NCI-H69 (cell line): Measurements from ENCODE around the gene SUSD5.
"Not testable (repeated sequence)": the region's sequence is repeated elsewhere in the genome, so short reads cannot be mapped to it uniquely, and the experiment has no call there.

Experiments
- DNase-seq: peaks from one replicate; lab custom pipeline; 2025; lab: John Stamatoyannopoulos, UW

Gene SUSD5

DNA sequence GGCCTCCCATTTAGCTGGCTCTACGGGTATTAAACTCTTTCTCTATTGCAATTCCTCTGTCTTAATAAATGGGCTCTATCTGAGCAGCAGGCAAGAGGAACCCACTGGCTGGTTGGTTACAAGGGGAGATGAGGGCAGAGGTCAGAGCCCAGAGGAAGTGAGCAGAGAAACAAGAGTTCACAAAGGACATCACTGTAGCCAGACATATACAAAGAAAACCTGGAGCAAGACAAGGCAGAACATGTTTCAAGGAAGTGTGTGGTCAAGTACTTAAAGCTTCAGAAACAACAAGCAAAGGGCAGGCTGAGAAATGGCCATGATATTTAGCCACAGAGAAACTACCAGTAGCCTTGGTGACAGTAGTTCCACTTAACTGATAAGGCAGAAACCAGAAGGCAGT, 24.3 kb downstream of the SUSD5 start:
- DNase-seq = no peak

DNA sequence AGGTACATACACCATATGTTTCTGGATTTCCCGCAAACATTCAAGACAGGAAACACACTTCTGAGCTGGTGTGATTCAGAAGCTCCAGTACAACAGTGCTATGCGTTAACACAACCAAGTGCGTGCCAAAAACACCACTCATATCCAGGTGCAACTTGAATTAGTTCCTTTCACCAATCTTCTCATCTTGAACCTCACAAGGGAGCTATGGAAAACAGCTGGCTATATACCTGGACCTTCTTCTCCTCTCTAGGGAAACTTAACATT, 31.3 kb downstream of the SUSD5 start:
- no peak for DNase-seq

DNA sequence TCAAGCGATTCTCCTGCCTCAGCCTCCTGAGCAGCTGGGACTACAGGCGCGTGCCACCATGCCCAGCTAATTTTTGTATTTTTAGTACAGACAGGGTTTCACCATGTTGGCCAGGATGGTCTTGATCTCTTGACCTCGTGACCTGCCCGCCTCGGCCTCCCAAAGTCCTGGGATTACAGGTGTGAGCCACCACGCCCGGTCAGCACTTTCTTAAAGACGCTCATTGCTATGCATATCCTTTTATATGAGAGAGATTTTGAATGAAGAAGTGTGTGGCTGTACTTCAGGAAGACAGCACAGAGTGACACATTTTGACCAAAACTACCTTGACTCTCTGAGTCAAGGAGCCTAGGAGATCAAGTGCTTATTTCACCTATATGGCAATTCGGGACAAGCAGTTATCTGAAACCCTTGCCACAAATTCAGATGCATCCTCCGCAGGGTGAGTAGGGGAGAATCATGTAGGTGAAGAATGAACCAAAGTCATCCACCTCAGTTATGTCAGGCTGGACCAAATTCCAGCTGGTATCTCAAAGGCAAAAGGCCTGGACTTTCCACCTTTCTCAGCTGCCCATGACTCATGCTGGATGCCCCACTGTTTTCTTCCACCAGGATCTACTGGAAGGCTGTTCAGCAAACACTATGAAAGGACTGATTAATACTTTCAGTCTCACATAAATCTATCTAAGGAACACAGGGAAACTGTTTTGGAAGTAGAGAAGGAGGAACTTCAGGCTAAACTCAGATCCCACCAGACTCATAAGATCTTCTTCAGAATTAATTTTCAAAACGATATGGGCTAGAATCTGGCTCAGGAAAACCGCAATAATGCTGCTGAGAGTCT, 31.9 kb downstream of the SUSD5 start:
- DNase-seq = no peak

DNA sequence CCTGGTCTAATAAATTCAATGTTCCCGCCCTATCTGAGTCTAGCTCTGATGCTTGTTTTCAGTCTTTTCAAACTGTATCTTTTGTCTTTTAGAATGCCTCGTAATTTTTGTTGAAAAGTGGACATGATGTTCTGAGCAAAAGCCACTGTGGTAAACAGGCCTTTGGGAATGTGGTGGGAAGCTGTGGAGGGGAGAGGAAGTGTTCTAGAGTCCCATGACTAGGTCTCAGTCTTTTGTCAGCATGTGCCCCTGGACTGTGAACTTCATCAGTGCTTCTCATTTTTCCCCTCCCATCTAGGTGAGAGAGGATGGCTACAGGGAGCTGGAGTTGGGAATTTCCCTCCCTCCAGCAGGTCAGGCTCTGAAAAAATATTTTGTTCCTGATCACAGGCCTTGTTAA, 33.7 kb downstream of the SUSD5 start:
- no peak for DNase-seq

DNA sequence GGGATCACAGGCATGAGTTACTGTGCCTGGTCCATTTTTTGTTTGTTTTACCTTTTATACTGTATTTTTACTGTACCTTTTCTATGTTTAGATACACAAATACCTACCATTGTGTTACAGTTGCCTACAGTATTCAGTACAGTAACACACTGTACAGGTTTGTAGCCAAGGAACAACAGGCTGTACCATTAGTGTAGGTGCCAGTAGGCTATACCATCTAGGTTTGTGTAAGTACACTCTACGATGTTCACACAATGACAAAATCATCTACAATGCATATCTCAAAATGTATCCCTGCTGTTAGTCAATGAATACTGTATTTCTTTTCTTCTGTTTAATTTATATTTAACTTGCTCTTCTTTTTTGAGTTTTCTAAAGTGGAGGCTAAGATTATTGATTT, 37.0 kb downstream of the SUSD5 start:
- not testable (repeated sequence) for DNase-seq

DNA sequence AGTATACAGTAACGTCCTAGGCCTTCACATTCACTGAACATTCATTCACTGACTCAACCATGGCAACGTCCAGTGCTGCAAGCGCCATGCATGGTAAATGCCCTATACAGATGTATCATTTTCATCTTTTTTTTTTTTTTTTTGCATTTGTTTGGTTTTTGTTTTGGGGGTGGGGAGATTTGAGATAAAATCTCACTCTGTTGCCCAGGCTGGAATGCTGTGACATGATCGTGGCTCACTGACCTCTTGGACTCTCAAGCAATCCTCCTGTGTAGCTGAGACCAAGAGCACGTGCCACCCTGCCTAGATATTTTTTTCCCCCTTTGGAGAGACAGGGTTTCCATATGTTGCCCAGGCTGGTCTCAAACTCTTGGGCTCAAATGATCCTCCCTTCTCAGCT, 37.4 kb downstream of the SUSD5 start:
- no peak for DNase-seq

DNA sequence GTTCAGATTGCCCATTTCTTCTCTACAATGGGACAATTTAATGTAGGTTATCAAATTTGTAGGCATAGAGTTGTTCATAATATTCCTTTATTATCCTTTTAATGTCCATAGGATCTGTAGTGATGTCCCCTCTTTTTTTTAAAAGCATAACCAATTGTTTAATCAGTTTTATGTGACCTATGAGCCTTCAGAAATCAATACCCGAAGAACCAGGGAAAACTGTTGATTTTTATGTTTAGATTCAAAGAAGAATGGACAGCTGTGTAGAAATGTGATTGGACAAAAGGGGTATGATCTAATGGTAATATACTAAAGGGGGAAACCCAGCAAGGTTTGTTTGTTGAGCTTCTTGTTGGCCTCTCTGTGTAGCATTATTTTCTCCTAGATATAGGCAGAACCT, 39.5 kb downstream of the SUSD5 start:
- DNase-seq = no peak

DNA sequence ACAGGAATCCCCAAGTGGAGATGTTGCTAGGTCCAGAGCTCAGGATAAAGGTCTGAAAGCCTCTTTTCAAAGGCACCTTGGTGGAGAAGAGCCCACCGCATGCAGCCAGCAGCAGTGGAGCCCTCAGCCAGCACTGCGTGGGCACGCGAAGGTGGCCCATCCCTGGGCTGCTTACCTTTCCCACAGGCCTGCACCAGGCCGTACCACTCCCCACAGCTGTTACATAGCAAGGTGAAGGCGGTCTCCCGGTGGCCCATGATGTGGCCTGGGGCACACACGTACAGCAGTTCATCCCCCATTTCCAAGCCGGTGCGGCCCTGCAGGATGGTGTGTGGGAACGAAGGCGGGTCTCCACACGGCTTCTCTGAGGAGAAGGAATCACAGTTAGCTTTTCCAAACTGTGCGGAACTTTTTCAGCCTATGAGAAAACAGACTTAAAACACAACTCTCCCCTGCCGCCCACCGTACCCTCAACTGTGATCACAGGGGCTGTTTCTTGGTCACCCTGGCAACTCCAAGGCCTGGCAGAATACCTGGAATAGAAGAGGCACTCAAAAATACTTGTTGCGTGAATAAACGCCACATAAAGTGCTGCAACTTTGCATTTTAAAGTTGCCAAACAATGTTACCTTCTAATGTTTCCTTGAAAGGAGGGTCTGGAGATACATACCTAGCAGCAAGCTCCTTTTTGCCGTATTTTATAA, 43.7 kb downstream of the SUSD5 start:
- DNase-seq = no peak

DNA sequence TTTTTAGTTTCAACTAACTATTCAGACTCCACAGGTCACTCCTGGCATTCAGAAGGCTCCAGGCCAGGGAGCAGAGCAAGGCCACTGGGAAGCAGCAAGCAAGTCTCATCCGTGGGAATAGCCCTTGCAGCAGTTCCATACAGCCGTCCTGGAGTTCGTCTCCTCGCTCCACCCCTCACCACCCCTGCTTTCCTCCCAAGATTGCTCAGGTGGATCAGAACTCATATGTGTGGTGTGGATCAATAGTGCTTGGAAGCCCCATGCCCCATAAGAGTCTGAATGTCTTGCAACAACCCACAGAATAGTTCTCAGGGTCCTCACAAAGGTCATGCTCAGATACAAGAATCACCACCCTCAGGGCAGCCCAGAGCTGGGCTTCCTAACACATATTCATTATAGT, 44.5 kb downstream of the SUSD5 start:
- no peak for DNase-seq

DNA sequence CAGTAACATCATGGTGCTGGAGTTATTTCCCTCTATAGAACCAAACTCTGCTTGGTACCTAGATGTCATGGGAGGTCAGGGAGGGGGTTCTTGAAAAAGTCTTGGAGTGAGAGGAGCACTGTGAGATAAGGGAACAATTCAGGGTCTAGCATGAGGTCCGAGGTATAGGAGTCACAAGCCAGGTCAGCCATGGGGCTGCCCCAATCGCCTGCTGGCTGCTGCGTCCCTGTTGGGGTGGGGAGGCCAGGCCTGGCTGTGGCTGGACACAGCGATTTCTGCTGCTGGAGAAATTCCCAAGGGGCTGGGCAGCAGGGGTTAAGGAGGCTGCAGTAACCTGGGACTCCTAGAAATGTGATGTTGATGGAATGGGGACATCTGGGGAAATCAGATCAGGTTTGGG, 44.9 kb downstream of the SUSD5 start:
- DNase-seq = no peak

DNA sequence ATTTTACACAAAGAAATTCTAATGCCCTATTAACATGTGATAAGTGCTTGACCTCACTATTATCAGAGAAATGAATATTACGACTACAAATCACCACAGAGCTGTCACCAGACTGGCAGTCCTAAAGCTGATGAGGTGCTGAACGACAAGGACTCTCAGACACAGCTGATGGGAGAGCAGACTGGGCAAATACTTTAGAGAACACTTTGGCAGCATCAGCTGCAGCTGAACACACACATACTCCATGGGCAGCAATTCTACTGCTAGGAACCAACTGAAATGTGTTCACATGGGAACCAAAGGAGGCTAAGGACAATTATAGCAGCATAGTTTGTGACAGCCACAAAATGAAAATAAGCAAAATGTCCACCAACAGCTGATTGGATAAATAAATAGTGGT, 45.5 kb downstream of the SUSD5 start:
- no peak for DNase-seq

DNA sequence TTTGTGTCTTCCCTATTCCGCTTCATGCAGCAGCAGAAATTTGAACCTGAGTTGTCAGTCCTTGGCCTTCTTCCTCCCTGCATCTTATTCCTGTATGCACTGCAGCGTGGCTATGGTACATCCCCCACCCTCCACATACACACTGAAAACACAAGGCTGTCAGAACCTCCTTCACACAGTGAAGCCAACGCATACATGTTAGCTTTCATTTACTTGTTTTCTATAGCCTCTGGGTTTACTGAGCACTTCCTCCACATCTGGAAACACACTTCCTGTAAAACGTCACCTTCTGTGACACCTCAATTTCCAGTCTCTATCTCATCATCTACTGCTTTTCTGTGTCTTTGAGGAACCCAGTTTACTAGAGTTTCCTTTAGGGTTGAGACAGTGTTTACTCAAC, 47.0 kb downstream of the SUSD5 start:
- DNase-seq = no peak

DNA sequence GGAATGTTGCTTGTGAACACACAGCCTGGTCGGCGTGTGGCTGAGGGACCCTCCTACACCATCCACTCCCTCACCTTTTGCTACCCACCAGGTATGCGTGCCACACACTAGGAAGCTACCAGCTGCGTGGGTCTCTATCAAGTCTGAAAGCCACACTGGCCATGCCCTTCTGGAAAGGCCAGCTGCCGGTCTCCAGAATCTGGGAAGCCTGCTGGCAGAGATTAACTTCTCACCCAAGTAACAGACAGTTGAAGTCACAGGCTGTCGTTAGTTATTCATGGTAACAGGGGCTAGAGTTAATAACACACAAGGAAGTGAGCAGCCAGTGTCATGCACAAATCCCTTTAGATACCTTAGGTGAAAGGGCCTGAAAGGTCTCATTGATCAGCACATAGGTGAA, 48.1 kb downstream of the SUSD5 start:
- no peak for DNase-seq

DNA sequence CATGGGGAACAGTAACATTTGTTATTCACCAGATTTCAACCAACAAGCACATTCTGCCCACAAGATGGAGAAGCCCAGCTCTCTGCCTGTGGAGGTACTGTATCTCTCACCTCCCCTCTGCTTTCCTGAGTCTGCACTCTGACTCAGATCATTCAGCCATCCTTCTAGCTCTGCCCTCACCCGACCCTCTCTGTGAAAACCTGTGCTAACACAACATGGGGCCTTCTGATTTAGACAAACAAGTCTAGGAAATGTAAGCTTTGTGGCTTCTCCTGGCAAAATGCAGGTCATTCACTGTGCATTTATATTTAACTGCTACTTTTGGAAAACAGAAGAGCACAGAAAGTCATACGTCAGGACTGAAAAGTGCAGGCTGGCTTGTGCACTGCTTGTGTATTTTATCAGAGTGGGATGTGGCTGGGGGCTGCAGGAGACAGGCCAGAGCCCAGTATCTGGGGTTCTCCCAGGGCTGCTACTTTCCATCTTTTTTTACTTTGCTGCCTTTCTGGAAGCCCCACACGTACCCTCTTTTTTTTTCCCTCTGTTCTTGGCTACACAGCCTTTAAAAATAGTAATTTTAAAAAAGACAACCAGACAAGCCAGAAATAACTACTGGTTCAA, 50.8 kb downstream of the SUSD5 start:
- DNase-seq = no peak

DNA sequence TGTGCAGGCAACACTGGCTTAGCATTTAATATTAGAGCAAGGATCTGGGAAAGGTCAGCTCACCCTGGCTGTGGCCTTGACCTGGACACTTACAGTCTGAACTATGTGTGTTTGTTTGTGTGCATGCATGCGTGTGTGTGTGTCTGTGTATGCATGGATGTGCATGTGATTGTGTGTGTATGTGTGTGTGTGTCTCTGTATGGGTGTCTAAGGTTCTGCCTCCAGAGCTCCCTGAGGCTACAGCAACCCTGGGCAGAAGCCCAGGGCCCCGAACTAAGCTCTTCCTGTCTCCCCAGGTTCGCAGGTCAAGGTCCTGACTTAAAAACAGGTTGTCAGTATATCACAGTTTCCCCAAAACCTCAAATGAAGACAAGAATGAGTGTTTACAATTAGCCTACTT, 51.3 kb downstream of the SUSD5 start:
- no peak for DNase-seq

DNA sequence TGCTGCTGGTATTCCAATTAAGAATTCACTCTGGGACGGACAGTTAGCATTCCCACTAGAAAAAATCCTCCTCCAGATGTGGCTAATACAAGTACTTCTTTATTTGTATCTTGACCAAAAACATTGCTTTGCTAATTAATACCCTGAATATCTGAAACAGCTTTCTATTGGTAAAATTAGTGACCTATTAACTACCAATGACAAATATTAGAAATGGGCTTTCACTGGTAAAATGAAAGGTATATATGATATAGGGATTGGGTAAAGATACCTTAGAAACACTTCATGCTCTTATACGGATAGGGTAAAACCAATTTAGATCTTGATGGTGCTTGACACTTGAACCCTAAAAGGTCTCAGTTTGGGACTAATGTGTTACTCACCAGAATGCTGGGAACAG, 52.5 kb downstream of the SUSD5 start:
- DNase-seq = no peak

DNA sequence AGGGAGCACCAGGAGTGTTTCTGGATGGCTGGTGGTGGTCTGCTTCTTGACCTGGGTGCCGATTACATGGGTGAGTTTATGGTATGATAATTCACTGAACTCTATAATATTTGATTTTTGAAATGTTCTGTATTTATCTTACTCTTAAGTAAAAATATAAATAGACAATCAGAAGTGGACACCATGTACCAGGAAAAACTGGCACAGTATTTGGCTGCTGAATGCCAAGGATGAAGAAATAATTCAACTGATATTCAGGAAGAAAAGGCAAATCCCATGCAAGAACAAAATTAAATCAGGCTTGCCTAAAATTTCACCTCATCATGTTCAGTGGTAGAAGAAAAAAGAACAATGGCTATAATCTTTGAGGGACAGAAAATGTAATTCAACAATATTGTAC, 53.2 kb downstream of the SUSD5 start:
- no peak for DNase-seq

DNA sequence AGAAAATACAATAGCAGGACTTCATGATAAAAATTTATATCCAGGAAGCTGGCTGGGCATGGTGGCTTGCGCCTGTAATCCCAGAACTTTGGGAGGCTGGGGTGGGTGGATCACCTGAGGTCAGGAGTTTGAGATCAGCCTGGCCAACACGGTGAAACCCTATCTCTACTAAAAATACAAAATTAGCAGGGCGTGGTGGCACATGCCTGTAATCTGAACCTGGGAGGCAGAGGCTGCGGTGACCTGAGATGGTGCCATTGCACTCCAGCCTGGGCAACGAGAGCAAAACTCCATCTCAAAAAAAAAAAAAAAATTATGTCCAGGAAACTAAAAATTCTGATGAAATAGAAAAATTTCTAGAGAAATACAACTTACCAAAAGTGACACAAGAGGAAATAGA, 56.0 kb downstream of the SUSD5 start:
- not testable (repeated sequence) for DNase-seq

DNA sequence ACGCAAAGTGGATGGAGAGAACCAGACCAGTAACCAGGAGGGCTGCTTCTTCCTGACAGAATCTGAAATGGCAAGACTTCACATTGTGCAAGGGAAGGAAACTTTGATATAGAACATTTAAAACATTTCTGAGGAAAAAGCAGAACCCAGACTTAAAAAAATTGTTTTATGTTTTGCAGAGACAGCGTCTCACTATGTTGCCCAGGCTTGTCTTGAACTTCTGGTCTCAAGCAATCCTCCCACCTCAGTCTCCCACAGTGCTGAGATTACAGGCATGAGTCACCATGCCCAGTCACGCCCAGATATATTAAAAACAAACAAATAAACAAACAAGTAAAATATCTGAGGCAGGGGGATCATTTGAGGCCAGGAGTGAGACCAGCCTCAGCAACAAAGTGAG, 58.6 kb downstream of the SUSD5 start:
- no peak for DNase-seq

DNA sequence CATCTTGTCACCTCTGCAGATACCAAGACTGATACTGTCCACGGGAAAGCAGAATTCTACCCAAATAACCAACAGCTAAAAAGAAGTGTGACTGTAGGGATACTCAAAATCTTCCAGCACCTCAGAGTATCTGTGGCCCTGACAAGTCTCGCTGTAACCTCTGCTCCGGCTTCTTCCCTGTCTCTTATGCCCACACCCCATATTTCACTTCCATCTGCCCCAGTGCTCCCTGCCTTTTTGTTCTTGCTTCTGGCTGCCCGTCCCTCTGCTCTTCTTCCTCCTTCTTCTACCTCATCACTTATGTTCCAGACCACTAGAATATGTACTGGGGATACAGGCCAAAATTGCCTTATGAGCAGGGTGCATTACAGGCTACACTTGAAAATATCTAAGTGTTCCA, 59.4 kb downstream of the SUSD5 start:
- no peak for DNase-seq

DNA sequence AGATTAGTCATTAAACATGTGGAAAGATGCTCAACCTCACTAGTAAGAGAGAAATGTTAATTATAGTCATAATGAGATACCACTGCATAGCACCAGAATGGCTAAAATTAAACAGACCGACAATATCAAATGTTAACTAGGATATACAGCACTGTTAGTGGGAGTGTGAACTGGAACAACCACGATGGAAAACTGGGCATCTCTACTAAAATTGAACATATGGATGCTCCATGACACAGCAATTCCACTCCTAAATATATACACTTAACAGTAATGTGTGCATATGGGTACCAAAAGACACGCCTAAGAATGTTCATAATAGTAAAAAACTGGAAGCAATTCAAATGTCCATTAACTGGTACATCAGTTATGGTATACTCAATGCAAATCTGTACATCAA, 63.3 kb downstream of the SUSD5 start:
- no peak for DNase-seq

DNA sequence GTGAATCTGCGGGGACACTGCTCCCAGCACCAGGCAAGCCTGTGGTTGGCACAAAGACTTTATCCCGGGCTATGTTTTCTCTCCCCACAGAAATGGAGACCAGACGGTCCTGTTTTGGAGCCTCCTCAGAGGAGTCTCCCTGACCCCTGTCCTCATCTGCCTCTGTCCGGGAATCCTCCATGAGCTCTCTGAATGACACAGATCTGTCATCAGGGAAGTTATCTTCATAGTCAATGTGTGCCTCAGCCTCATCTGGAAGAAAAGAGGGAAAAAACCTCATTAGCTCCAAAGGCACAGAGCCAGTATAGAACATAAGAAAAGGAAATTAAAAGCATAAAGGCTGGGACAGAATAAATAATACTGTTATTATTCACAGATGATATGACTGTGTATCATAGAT, 64.8 kb downstream of the SUSD5 start:
- no peak for DNase-seq
